Activated naive CD4-positive, alpha-beta T cell treated with anti-CD3 and anti-CD28 coated beads for 36 hours (primary cell): ENCODE measurements around the gene TULP4. TPM values are rescaled to one million over a fixed set of nuclear protein-coding genes. Genes with fewer than 3 reads are reported as not detected.

ENCODE experiments used
- CTCF ChIA-PET: fragments of 350-600 bp; sonication (Branson Sonifier 250); formaldehyde crosslinking; loops from one replicate; lab custom pipeline; 2021; ENCODE audit warnings: antibody characterized with exemption; lab: Charles Lee
- DNase-seq: peaks from one replicate; pipeline ENCODE4 v3.0.0-alpha.2; 2020
- H3K27ac Mint-ChIP-seq: one replicate; pipeline ENCODE4 v1.8.0; 2021; ENCODE audit warnings: mild to moderate bottlenecking, mixed read lengths
- H3K27me3 Mint-ChIP-seq: one replicate; pipeline ENCODE4 v1.8.0; 2021; ENCODE audit warnings: low read depth, mixed read lengths
- H3K36me3 Mint-ChIP-seq: one replicate; pipeline ENCODE4 v1.8.0; 2021; ENCODE audit warnings: low read depth, mixed read lengths
- H3K4me1 Mint-ChIP-seq: one replicate; pipeline ENCODE4 v1.8.0; 2021; ENCODE audit warnings: low read depth, mixed read lengths
- H3K4me3 Mint-ChIP-seq: one replicate; pipeline ENCODE4 v1.8.0; 2021; ENCODE audit warnings: mild to moderate bottlenecking, moderate library complexity, mixed read lengths
- H3K9me3 Mint-ChIP-seq: one replicate; pipeline ENCODE4 v1.8.0; 2021; ENCODE audit warnings: mixed read lengths
- intact Hi-C: fragments of 100-400 bp; cut with micrococcal nuclease; formaldehyde crosslinking; loops from one replicate; pipeline ENCODE4 v1.15.1; 2023
- total RNA-seq, 2 experiments: library from RNA; stranded (reverse); gene quantifications; one replicate each; pipeline ENCODE4 v1.2.3, GENCODE V29; 2021

TULP4 gene
- total RNA-seq, 2 experiments from 2014 or later = 17.4 to 17.6 TPM

DNA sequence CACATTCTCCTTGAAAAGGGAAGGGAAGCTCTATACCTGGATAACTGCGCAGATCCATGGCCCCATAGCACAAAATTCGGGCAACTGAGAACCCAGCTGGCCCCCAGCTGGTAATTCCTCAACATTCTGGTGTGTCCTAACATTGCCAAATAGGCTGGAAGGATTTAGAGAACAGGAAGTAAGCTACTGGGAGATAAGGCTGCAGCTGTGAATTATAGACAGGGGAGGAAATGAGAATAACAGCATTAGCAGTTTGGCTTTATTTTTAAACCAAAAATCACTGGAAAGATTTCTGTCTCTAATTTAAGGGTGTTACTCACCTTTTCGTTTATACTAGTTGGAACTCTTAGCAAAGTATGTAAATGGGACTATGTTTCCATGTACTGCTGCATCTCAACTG, 97.2 kb downstream of the TULP4 start:
- no peak overlapping the region for H3K27ac Mint-ChIP-seq
- no peaks in the 10 kb centered on the region for H3K27me3 Mint-ChIP-seq
- DNase-seq = no peak
- CTCF ChIA-PET = interaction anchor here (0.6 to 1.2 kb wide), 2 partner anchors 195 to 338 kb away, joined by 4 to 5 read pairs; no protein-coding TSS in a partner anchor
- H3K36me3 Mint-ChIP-seq = peaks cover 7% of the 10 kb centered on the region
- peaks cover 4% of the 10 kb centered on the region for H3K4me1 Mint-ChIP-seq
- H3K9me3 Mint-ChIP-seq = no peaks in the 10 kb centered on the region
- intact Hi-C loops = no loop called here
- H3K4me3 Mint-ChIP-seq = no peak overlapping the region

DNA sequence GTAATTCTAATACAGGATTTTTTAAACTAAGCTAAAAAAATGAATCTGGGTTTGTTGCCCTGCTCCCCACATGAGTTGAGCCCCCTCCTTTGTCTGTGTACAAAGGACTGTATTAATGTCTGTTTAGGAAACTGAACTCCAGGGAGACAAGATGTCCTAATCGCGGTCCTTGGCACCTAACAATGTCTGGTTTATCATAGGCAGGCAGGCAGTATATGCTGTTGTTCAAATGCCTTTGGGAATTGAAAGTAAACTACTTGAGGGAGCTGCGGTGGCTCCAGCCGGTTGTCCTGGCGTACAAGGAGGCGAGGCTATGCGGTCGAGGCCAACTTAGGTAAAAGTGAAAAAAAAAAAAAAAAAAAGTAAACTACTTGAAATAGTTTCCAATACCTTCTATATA, 98.5 kb downstream of the TULP4 start:
- intact Hi-C loops = no loop called here
- Mint-ChIP-seq H3K27ac (no peak overlapping the region), H3K9me3 (no peaks in the 10 kb centered on the region), H3K36me3 (peaks cover 10% of the 10 kb centered on the region), H3K4me3 (no peak overlapping the region), H3K4me1 (peaks cover 4% of the 10 kb centered on the region), H3K27me3 (no peaks in the 10 kb centered on the region)
- no peak for DNase-seq
- CTCF ChIA-PET = interaction anchor here (0.7 to 1.2 kb wide), 2 partner anchors 196 to 199 kb away, joined by 5 read pairs; no protein-coding TSS in a partner anchor

DNA sequence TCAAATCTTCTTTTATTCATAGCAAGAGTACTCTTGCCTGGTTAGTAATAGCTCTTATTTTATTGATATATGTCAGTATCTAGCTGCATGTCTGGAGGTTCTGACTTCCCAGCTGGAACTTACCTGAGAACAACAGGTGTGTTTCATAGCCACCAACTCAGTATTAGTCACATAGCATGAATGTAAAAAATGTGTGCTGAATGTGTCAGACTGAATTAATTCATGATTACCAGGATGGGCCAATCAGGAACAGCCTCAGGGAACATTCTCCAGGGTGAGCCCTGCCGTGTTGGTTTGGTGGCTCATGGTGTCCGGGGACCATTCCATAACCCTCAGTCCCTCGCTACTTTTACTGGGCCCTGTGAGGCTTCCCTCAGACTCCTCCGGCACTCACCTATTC, 99.7 kb downstream of the TULP4 start:
- Mint-ChIP-seq H3K9me3 (no peaks in the 10 kb centered on the region), H3K36me3 (peaks cover 16% of the 10 kb centered on the region), H3K4me1 (peaks cover 4% of the 10 kb centered on the region), H3K4me3 (no peak overlapping the region), H3K27me3 (no peaks in the 10 kb centered on the region), H3K27ac (no peak overlapping the region)
- CTCF ChIA-PET = no interaction called here
- intact Hi-C loops = no loop called here
- DNase-seq = no peak

DNA sequence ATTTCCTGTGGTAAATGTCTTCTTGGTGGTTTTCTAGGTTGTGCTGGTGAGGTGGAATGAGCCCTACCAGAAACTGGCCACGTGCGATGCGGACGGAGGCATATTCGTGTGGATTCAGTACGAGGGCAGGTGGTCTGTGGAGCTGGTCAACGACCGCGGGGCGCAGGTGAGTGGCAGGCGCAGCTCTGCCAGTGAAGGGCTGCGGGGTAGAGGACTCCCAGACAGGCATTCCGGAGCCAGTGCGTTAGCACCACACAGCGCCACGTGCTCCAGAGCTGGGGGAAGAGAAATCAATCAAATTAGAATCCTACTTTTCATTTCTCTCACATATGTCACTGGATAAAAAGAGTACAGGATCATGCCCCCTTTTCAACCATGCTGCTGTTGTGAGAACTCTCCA, 100.8 kb downstream of the TULP4 start:
- Mint-ChIP-seq H3K4me3 (no peak overlapping the region), H3K9me3 (no peaks in the 10 kb centered on the region), H3K4me1 (peaks cover 4% of the 10 kb centered on the region), H3K27me3 (no peaks in the 10 kb centered on the region), H3K36me3 (peaks cover 25% of the 10 kb centered on the region), H3K27ac (no peak overlapping the region)
- DNase-seq = no peak
- intact Hi-C loops = no loop called here
- CTCF ChIA-PET = no interaction called here

DNA sequence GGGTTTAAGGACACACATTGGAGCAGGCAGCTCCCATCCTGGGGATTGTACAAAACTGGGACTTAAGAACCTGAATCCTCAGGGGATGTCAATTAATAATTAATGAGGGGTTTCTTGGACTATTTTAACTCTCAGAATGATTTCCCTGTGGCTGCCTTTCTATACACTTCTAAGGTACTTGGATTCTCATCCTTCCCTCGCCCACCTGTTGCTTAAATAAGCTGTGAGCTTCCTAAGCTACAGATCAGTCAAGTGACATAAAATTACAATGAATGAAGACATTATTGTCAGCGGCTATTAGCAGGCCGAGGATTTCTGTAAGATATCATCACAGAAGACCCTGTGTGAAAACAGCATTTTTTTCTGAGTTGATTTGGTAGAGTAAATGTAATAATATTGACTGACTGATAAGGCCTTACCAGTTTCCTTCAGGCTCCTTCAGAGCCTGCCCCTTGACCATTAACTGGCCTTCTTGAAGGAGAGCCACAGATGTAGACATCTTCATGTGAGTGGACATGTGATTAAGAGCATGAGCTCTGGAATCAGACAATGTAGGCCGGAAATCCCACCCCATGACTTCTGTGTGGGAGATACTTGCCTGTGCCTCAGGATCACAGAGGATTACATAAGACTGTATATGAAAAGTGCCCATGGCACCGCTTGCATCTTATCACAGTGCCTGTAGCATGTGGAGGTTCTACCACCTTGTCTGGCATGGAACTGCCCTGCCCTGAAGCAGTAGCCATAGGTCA, 101.7 kb downstream of the TULP4 start:
- no peak for DNase-seq
- intact Hi-C loops = no loop called here
- Mint-ChIP-seq H3K9me3 (no peaks in the 10 kb centered on the region), H3K4me3 (no peak overlapping the region), H3K4me1 (peaks cover 4% of the 10 kb centered on the region), H3K27me3 (no peaks in the 10 kb centered on the region), H3K36me3 (peaks cover 28% of the 10 kb centered on the region), H3K27ac (no peak overlapping the region)
- CTCF ChIA-PET = interaction anchor here (0.7 kb wide), 1 partner anchor 256 kb away, joined by 3 read pairs; no protein-coding TSS in a partner anchor

DNA sequence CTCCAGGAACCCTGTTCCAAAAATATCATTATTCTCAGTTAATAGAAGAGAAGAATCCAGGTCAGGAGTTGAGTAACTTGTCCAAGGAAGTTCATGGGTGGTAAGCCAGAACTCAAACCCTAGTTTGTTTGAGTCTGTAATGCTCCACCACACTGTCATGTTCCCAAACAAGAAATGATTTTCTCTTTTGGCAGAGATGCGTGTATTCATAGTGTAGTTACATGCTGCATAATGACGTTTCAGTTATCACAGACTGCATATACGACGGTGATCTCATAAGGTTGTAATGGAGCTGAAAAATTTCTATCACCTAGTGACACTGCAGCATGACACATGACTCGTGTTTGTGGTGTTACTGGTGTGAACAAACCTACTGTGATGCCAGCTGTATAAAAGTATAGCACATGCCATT, 102.6 kb downstream of the TULP4 start:
- no peak overlapping the region for H3K4me3 Mint-ChIP-seq
- intact Hi-C loops = no loop called here
- H3K27me3 Mint-ChIP-seq = no peaks in the 10 kb centered on the region
- no peaks in the 10 kb centered on the region for H3K4me1 Mint-ChIP-seq
- H3K27ac Mint-ChIP-seq = no peak overlapping the region
- CTCF ChIA-PET = no interaction called here
- peaks cover 28% of the 10 kb centered on the region for H3K36me3 Mint-ChIP-seq
- H3K9me3 Mint-ChIP-seq = no peaks in the 10 kb centered on the region
- DNase-seq = no peak

DNA sequence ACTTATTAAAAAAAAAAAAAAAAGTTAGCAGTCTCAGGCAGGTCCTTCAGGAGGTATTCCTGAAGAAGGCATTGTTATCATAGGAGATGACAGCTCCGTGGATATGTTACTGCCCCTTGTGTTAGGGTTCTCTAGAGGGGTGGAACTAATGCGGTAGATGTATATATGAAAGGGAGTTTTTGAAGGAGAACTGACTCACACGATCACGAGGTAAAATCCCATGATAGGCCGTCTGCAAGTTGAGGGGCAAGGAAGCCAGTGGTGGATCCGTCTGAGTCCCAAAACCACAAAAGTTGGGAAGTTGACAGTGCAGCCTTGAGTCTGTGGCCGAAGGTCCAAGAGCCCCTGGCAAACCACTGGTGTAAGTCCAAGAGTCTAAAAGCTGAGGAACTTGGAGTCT, 103.4 kb downstream of the TULP4 start:
- Mint-ChIP-seq H3K4me1 (no peaks in the 10 kb centered on the region), H3K36me3 (peaks cover 28% of the 10 kb centered on the region), H3K9me3 (no peaks in the 10 kb centered on the region), H3K4me3 (no peak overlapping the region), H3K27ac (no peak overlapping the region), H3K27me3 (no peaks in the 10 kb centered on the region)
- DNase-seq = no peak
- intact Hi-C loops = no loop called here
- CTCF ChIA-PET = no interaction called here

DNA sequence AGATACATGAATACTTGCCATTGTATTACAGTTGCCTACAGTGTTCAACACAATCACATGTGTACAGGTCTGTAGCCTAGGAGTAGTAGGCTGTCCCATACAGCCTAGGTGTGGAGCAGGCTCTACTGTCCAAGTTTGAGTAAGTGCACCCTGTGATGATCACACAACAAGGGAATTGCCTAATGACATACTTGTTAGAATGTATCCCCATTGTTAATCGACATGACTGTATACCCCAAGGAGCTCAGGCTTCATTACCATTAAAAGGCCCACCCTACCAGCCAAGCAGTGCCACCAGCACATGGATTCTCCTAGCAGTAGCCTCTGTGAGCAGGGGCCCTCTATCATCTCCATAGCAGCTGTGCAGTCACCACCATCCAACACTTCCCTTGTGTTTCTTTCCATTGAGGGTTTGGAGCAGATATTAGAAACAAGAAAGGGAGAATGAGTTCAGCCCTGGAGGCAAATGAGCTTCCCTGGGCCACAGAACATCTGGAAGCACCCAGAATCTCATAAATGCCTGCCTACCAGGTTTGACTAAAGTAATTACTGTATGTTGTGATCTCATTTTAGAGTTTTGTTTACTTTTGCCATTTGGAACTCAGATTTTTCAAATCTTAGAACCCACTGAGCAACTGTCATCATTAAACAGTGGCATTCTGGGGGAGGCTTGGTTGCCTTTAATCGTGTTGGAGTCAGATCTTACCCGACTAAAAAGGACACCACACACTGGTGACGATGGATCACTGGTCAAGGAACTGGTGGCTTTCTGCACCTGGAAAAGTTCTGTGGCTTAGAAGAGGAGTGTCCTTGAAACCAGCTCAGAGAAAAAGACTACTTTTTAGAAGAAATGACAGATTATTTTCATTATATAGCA, 104.9 kb downstream of the TULP4 start:
- Mint-ChIP-seq H3K9me3 (no peaks in the 10 kb centered on the region), H3K27ac (no peak overlapping the region), H3K4me1 (no peaks in the 10 kb centered on the region), H3K4me3 (no peak overlapping the region), H3K36me3 (peaks cover 28% of the 10 kb centered on the region), H3K27me3 (no peaks in the 10 kb centered on the region)
- CTCF ChIA-PET = no interaction called here
- no peak for DNase-seq
- intact Hi-C loops = no loop called here

DNA sequence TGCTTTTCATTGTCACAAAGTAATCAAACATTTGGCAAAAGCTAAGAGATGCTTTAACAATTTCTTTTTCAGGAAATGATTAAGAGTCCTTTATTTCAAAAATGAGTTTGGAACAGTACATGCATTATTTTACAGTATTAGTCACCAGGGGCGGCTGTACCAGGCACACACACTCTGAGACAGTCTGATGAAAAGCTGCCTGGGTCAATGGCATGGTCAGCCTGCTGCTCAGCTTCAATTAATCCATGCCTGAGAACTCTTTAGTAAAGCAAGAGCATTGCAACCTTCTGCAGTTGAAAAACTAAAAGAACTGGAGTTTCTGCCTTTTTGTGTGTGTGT, 105.5 kb downstream of the TULP4 start:
- CTCF ChIA-PET = no interaction called here
- no peaks in the 10 kb centered on the region for H3K4me1 Mint-ChIP-seq
- H3K4me3 Mint-ChIP-seq = no peak overlapping the region
- no peak overlapping the region for H3K27ac Mint-ChIP-seq
- peaks cover 28% of the 10 kb centered on the region for H3K36me3 Mint-ChIP-seq
- intact Hi-C loops = no loop called here
- DNase-seq = no peak
- no peaks in the 10 kb centered on the region for H3K9me3 Mint-ChIP-seq
- no peaks in the 10 kb centered on the region for H3K27me3 Mint-ChIP-seq

DNA sequence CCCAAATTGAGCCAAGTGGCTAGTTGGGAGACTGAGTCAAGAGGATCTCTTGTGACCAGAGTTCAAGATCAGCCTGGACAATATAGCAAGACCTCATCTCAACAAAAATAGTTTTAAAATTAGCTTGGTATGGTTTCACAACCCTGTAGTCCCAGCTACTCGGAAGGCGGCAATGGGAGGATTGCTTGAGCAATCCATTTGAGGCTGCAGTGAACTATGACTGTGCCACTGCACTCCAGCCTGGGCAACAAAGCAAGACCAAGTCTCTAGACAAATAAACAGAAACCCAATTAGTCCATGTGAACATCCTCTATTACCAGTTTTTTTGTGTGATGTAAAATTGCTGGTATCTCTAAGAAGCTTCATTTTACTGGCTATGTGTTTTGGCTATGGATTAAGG, 106.2 kb downstream of the TULP4 start:
- Mint-ChIP-seq H3K27me3 (no peaks in the 10 kb centered on the region), H3K4me3 (no peak overlapping the region), H3K27ac (no peak overlapping the region), H3K4me1 (no peaks in the 10 kb centered on the region), H3K9me3 (no peaks in the 10 kb centered on the region), H3K36me3 (peaks cover 25% of the 10 kb centered on the region)
- DNase-seq = no peak
- intact Hi-C loops = no loop called here
- CTCF ChIA-PET = interaction anchor here (0.6 to 1.7 kb wide), 2 partner anchors 41 to 131 kb away, joined by 3 read pairs; no protein-coding TSS in a partner anchor

DNA sequence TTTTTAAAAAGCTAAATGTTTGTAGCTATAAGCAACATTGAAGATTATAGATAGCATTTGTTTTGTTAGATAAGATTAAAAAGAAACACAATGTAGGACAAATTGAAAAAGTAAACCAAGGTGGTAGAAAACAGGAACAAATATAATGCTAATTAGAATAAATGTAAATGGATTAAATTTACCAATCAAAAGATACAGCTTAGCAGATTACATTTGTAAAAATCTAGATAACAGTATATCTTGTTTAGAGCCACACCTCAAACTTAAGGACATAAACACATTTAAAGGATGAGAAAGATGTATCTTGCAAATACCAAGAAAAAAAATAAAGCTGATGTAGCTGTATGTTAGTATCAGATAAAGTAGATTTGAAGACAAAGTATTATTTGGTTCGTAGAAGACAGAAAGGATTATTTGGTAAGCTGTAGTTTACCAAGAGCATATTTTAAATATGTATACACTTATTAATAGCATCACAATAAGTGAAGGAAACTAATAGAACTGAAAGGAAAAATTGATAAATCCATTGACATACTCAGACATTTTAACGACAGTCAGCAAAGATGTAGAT, 107.2 kb downstream of the TULP4 start:
- no peak overlapping the region for H3K27ac Mint-ChIP-seq
- CTCF ChIA-PET = interaction anchor here (0.6 to 1.7 kb wide), 3 partner anchors 42 to 151 kb away, joined by 3 read pairs; no protein-coding TSS in a partner anchor
- H3K27me3 Mint-ChIP-seq = no peaks in the 10 kb centered on the region
- no peaks in the 10 kb centered on the region for H3K9me3 Mint-ChIP-seq
- DNase-seq = no peak
- no peaks in the 10 kb centered on the region for H3K4me1 Mint-ChIP-seq
- H3K36me3 Mint-ChIP-seq = peaks cover 23% of the 10 kb centered on the region
- no peak overlapping the region for H3K4me3 Mint-ChIP-seq
- intact Hi-C loops = no loop called here

DNA sequence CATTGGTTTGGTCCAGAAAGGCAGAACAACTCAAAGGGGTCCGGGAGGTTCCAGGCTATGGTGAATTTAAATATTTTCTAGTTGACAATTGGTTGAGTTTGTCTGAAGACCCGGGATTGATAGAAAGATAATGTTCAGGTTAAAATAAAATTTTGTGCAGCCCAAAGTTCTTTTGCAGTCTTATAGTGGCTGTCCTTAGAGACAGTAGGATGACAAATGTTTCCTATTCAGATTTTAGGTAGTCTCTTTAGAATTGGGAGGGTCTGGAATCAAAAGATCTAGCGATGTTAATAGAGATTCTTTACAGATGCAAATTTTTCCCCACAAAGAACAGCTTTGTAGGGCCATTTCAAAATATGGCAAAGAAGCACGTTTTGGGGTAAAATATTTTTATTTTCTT, 109.1 kb downstream of the TULP4 start:
- Mint-ChIP-seq H3K4me1 (no peaks in the 10 kb centered on the region), H3K9me3 (no peaks in the 10 kb centered on the region), H3K27me3 (no peaks in the 10 kb centered on the region), H3K36me3 (peaks cover 20% of the 10 kb centered on the region), H3K27ac (no peak overlapping the region), H3K4me3 (no peak overlapping the region)
- CTCF ChIA-PET = interaction anchor here (0.6 kb wide), 1 partner anchor 161 kb away, joined by 3 read pairs; no protein-coding TSS in a partner anchor
- DNase-seq = no peak
- intact Hi-C loops = no loop called here
